HG02870 (cell line): Measurements from ENCODE around the gene C16orf86.

Source experiments
- ATAC-seq: cut with Tn5 transposase; IDR thresholded peaks from one replicate; pipeline ENCODE4 v1.9.1; 2021; ENCODE audit warnings: mild to moderate bottlenecking, moderate library complexity; ENCODE audit not compliant: unreplicated experiment

Gene C16orf86

GRCh38 chr16:67666559-67667452 lies at the start of gene C16orf86, which contains the start of gene ENKD1:
Gene C16orf86 (plus strand): TSS chr16:67666814. CDS start chr16:67666971, 157 bp downstream.
Gene ENKD1 (minus strand): TSS chr16:67666750. CDS start chr16:67666442, 308 bp downstream.
- ATAC-seq: peak; percentile 56

GRCh38 chr16:67628216-67628615 lies 38.4 kb upstream of the C16orf86 start:
- no peak for ATAC-seq

- no peak for ATAC-seq
These were observed 34.0 kb upstream of the C16orf86 start for GRCh38 chr16:67632415-67633172.

GRCh38 chr16:67636713-67637112 lies 29.9 kb upstream of the C16orf86 start:
- no peak for ATAC-seq

- no peak for ATAC-seq
These were observed 29.0 kb upstream of the C16orf86 start for GRCh38 chr16:67637625-67638024.

GRCh38 chr16:67641779-67642708 lies 24.6 kb upstream of the C16orf86 start:
- ATAC-seq: no peak

- no peak for ATAC-seq
These were observed 22.6 kb upstream of the C16orf86 start for GRCh38 chr16:67644038-67644437.

- ATAC-seq: no peak
These were observed 21.1 kb upstream of the C16orf86 start for GRCh38 chr16:67645397-67646121.

GRCh38 chr16:67647111-67647651 lies 19.4 kb upstream of the C16orf86 start:
- no peak for ATAC-seq

- ATAC-seq: no peak
These were observed 18.9 kb upstream of the C16orf86 start for GRCh38 chr16:67647681-67648080.

GRCh38 chr16:67648088-67648763 lies 18.4 kb upstream of the C16orf86 start:
- no peak for ATAC-seq

GRCh38 chr16:67648764-67649407 lies 17.7 kb upstream of the C16orf86 start:
- ATAC-seq: no peak

- no peak for ATAC-seq
These were observed 17.1 kb upstream of the C16orf86 start for GRCh38 chr16:67649494-67649931.

GRCh38 chr16:67650023-67650422 lies 16.6 kb upstream of the C16orf86 start:
- no peak for ATAC-seq

- no peak for ATAC-seq
These were observed 15.6 kb upstream of the C16orf86 start for GRCh38 chr16:67651039-67651438.

- ATAC-seq: no peak
These were observed 14.8 kb upstream of the C16orf86 start for GRCh38 chr16:67651847-67652246.

GRCh38 chr16:67652578-67653127 lies 14.0 kb upstream of the C16orf86 start:
- ATAC-seq: no peak

- no peak for ATAC-seq
These were observed 13.4 kb upstream of the C16orf86 start for GRCh38 chr16:67653128-67653788.
